Cerebellar nuclear complex (tissue), 1 donor: ENCODE measurements around the gene MYADM.
"Not testable (repeated sequence)": the region's sequence is repeated elsewhere in the genome, so short reads cannot be mapped to it uniquely, and the experiment has no call there.

Source experiments
- DNase-seq, 2 experiments: peaks; one replicate each; lab custom pipeline; 2025; lab: John Stamatoyannopoulos, UW

The MYADM gene

GRCh38 chr19:53867225-53868090, at the start of gene MYADM:
TSS of gene MYADM (plus strand) at chr19:53867883. CDS start at chr19:53873530, 5,647 bp downstream.
- peak; percentile 45 to 80 for DNase-seq

GRCh38 chr19:53818756-53819155, 48.9 kb upstream of the MYADM start:
- DNase-seq: no peak

GRCh38 chr19:53819861-53820260, 47.8 kb upstream of the MYADM start:
- no peak for DNase-seq

GRCh38 chr19:53823380-53824120, 44.1 kb upstream of the MYADM start:
- no peak for DNase-seq

GRCh38 chr19:53824134-53824611, 43.5 kb upstream of the MYADM start, which contains the start of gene NLRP12:
TSS of gene NLRP12 (minus strand) at chr19:53824314. CDS start at chr19:53824174, 140 bp downstream.
- no peak for DNase-seq

- no peak for DNase-seq
These were observed 40.8 kb upstream of the MYADM start for GRCh38 chr19:53826876-53827275.

- DNase-seq: no peak
These were observed 39.2 kb upstream of the MYADM start for GRCh38 chr19:53828531-53828930.

- DNase-seq: not testable (repeated sequence)
These were observed 34.8 kb upstream of the MYADM start for GRCh38 chr19:53832861-53833260.

GRCh38 chr19:53838446-53838845, 29.2 kb upstream of the MYADM start:
- not testable (repeated sequence) for DNase-seq

GRCh38 chr19:53840241-53840640, 27.4 kb upstream of the MYADM start:
- not testable (repeated sequence) for DNase-seq

GRCh38 chr19:53840914-53841313, 26.8 kb upstream of the MYADM start:
- not testable (repeated sequence) for DNase-seq

- DNase-seq: no peak
These were observed 22.8 kb upstream of the MYADM start for GRCh38 chr19:53844849-53845246.

GRCh38 chr19:53847555-53847954, 20.1 kb upstream of the MYADM start:
- no peak for DNase-seq

- DNase-seq: no peak
These were observed 18.4 kb upstream of the MYADM start for GRCh38 chr19:53849237-53849676.

GRCh38 chr19:53853707-53854106, 14.0 kb upstream of the MYADM start:
- no peak for DNase-seq

- DNase-seq: no peak
These were observed 3.3 kb upstream of the MYADM start for GRCh38 chr19:53864308-53864836.

- DNase-seq: no peak
These were observed 2.2 kb upstream of the MYADM start for GRCh38 chr19:53865523-53865917.

GRCh38 chr19:53865918-53866864, 1.5 kb upstream of the MYADM start:
- peak in 1 of 2 experiments; percentile 5 for DNase-seq

GRCh38 chr19:53866865-53867224, 838 bp upstream of the MYADM start:
- no peak for DNase-seq

GRCh38 chr19:53868091-53868891, 608 bp downstream of the MYADM start:
- no peak for DNase-seq
